GM12891 (cell line): ENCODE data around the gene PTH2.

ENCODE experiments used
- DNase-seq: peaks from one replicate; pipeline ENCODE4 v3.0.0; 2011; ENCODE audit warnings: low spot score; ENCODE audit not compliant: insufficient read length
- FAIRE-seq: peaks from 2 replicates; lab custom pipeline; 2011; peaks lifted over from hg19 to GRCh38; lab: Jason Lieb, UNC
- PAX5 ChIP-seq: IDR thresholded peaks from 2 replicates; pipeline ENCODE4 v1.6.1; 2011; ENCODE audit warnings: low read length, moderate library complexity, mild to moderate bottlenecking; ENCODE audit not compliant: insufficient read depth, severe bottlenecking
- POLR2A ChIP-seq: IDR thresholded peaks from 2 replicates; pipeline ENCODE4 v1.6.1; 2011; ENCODE audit warnings: low read depth, low read length, control low read depth
- POLR2AphosphoS5 ChIP-seq: IDR thresholded peaks from 2 replicates; pipeline ENCODE4 v1.6.1; 2011; ENCODE audit warnings: low read depth, low read length, control low read depth
- POU2F2 ChIP-seq: IDR thresholded peaks from 2 replicates; pipeline ENCODE4 v1.6.1; 2011; ENCODE audit warnings: low read depth, mild to moderate bottlenecking, control low read depth, low read length, moderate library complexity
- SPI1 ChIP-seq: IDR thresholded peaks from 2 replicates; pipeline ENCODE4 v1.6.1; 2011; ENCODE audit warnings: low read depth, low read length, control low read depth
- TAF1 ChIP-seq: IDR thresholded peaks from 2 replicates; pipeline ENCODE4 v1.6.1; 2011; ENCODE audit warnings: low read depth, low read length, control low read depth

Gene PTH2

DNA sequence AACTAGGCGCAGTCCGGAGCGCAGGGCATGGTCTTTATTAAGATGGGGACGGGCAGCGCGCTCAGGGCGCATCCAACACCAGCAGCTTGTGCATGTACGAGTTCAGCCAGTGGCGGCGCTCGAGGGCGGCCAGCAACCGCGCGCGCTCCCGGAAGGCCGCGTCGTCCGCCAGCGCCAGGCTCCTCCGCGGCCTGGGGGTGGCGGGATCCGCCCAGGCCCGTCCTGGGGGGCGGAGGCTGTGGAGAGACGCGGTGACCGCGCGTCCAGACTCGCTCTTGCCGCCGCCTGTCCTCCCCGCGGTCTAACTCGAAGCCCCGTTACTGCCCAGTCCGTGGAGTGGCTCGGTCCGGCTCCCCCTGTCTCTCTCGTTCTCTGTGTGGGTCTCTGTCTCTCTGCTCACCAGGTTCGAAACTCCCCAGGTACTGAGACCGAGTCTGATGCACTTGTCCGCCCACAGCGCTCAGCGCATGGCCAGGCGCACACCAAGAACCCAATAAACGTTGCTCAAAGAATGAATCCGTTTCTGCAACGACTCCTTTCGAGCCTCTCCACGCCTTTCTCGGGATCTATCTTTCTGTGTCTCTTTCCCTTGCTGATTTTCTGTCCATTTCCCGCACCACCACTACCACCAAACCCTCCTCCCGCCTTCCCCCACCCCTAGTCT is 702 bp downstream of the PTH2 start:
- no peak for FAIRE-seq
- TF ChIP-seq SPI1 = no peak
- TF ChIP-seq POLR2A = no peak
- TF ChIP-seq TAF1 = no peak
- TF ChIP-seq POU2F2 = no peak
- TF ChIP-seq PAX5 = no peak
- TF ChIP-seq POLR2AphosphoS5 = no peak
- no peak for DNase-seq

GRCh38 chr19:49421878-49422202 is 1.4 kb downstream of the PTH2 start:
- DNase-seq (no peak), FAIRE-seq (no peak)
- TF ChIP-seq SPI1 (no peak), TAF1 (no peak), POLR2AphosphoS5 (no peak), PAX5 (no peak), POLR2A (no peak), POU2F2 (no peak)

DNA sequence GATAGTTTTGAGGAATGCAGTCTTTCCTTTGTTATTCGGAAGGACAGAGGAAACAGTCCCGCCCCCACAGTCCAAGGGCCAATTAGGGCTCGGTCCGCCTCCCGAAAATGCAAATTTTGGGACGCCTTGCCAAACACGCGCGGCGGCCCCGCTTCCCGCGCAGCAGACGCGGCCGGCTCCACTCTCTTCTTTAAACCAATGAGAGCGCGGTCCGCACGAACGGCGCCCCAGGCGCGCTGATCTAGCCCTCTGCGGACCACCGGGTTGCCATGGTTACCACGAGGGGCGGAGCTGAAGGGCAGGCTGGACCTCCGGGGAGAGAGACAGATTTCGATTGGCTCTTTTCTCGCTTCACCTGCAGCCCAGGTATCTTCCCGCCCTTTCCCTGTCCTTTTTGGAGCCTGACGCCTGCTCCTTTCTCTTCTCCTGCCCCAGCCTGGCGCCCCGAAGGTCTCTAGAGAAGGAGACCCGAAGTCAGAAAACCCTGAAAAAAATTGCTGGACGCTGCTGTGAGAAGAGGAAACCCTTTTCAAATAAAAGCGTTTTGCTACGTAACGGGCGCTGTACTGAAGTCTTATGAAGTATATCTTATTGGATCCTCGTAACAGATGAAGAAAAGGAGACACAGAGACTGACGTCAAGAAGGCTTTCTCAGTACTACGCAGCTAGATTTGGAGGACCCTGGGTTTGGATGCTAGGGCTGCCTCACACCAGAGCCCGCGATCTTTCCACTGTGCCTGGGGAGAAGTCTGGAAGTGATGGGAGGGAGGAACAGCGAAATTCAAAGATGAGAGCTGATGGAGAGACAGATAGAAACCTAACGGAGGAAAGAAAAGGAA is 2.0 kb downstream of the PTH2 start:
- DNase-seq = no peak
- peak; percentile 23 for FAIRE-seq
- TF ChIP-seq POU2F2 (peak; percentile 19; the same call in 1 of the 2 replicates), POLR2AphosphoS5 (no peak), SPI1 (no peak), POLR2A (no peak)

DNA sequence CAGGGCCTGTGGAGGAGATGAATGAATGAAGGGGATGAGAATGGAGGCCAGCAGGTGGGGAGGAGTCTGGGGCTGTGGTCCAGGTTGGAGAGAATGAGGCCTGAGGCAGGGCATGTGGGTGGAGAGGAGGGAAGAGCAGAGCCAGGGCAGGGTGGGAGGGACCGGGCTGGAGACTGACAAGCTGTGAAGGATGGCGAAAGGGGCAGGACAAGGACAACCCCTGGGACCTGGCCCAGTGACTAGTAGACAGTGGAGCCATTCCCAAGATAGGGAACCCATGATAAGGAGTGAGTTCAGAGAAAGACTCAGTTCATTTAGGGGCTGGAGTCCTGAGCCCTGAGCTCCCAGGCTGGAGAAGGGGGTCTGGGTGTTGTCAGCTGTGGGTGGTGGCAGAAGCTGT is 3.0 kb downstream of the PTH2 start:
- TF ChIP-seq POU2F2 (no peak), TAF1 (no peak), SPI1 (no peak), POLR2A (no peak), PAX5 (no peak), POLR2AphosphoS5 (no peak)
- DNase-seq (no peak), FAIRE-seq (no peak)

- DNase-seq = no peak
- no peak for FAIRE-seq
- TF ChIP-seq POLR2AphosphoS5 (no peak), PAX5 (no peak), POLR2A (no peak), POU2F2 (no peak), SPI1 (no peak), TAF1 (no peak)
Observed at GRCh38 chr19:49419173-49419572, 4.1 kb downstream of the PTH2 start.

- FAIRE-seq = no peak
Observed at GRCh38 chr19:49418511-49418910, 4.7 kb downstream of the PTH2 start.

GRCh38 chr19:49417088-49417487 is 6.2 kb downstream of the PTH2 start:
- no peak for FAIRE-seq
- TF ChIP-seq POLR2A (no peak), SPI1 (no peak), TAF1 (no peak), PAX5 (no peak), POU2F2 (no peak), POLR2AphosphoS5 (no peak)
- no peak for DNase-seq

More at GRCh38 chr19:49418511-49418910, 4.7 kb downstream of the PTH2 start:
- DNase-seq = no peak
- TF ChIP-seq POLR2A (no peak), SPI1 (no peak), PAX5 (no peak), TAF1 (no peak), POLR2AphosphoS5 (no peak), POU2F2 (no peak)

DNA sequence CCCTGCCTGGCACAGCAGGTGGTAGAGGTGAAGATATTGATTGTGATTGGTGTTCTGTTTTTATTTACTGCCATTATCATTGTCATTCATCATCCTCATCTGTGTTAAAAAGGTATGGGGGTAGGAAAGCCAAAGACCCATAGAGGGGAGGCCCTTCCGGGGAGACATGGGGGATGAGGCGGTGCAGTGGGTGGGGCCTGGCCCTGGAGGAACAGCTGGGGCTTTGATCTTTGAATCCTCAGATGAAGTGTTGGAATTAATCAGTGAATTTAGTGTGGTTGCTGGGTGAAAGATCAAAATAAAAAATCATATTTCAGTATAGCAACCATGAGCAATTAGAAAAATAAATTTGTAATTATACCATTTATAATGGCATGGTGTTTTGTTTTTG is 7.4 kb downstream of the PTH2 start:
- no peak for TF ChIP-seq TAF1
- no peak for TF ChIP-seq POLR2AphosphoS5
- no peak for TF ChIP-seq SPI1
- TF ChIP-seq POLR2A = no peak
- TF ChIP-seq PAX5 = no peak
- TF ChIP-seq POU2F2 = no peak
- DNase-seq = no peak
- FAIRE-seq = peak; percentile 40

DNA sequence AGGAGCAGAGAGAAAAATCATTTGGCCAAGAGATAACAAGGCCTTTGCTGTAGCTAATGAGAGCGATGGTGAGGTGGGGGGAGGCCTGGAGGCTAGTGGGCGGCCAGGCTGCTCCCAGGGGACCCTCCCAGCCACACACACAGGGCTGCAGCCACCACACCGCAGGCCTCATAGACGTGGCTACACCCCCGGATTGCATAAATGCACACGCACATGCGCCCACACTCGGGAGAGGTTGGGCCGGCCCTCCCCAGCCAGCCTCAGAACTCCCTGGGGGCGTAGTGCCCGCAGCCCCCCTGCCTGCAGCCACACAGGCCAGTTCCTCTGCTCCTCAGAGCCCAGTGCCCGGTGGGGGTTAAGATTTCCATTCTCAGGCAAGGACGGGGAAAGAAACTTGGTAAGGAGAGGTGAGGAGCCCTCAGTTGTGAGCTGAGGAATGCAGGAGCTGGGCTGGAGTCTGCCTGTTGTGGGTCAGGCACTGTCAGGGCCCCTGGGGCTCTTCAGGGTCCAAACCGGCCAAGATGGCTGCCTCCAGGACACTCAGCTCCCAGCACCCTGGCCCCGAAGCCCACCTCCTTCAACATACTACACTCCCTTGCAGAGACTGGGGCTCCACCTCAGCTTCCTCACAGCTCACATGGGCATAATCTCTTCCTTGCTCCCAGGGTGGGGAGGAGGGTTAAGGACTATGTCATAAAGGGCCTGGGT is 8.0 kb downstream of the PTH2 start:
- FAIRE-seq = peak; percentile 87
- no peak for DNase-seq
- TF ChIP-seq POLR2AphosphoS5 = no peak
- no peak for TF ChIP-seq TAF1
- peak; percentile 85 for TF ChIP-seq POU2F2
- no peak for TF ChIP-seq POLR2A
- no peak for TF ChIP-seq SPI1
- no peak for TF ChIP-seq PAX5
